ENCODE measurements around the gene KRTAP6-2.

- no peak for TF ChIP-seq CTCF (IDR thresholded peaks at IDR 0.05 in 4 of 5, conservative IDR thresholded peaks at IDR 0.05 in 1 of 5)
- TF ChIP-seq POLR2A (IDR thresholded peaks at IDR 0.05) = no peak
Measured at GRCh38 chr21:30623362-30623761, 24.7 kb upstream of the KRTAP6-2 start.
